Rectal smooth muscle tissue (tissue), 1 donor: Measurements from ENCODE around the gene PTPRU.

ENCODE experiments used
- H3K27ac ChIP-seq: one replicate; pipeline ENCODE4 v1.7.0; 2013; ENCODE audit warnings: low read depth, low read length, inconsistent platforms
- H3K27me3 ChIP-seq: one replicate; pipeline ENCODE4 v1.7.0; 2013; ENCODE audit warnings: low read length; ENCODE audit not compliant: control insufficient read depth, insufficient read depth
- H3K36me3 ChIP-seq: one replicate; pipeline ENCODE4 v1.7.0; 2013; ENCODE audit warnings: low read length; ENCODE audit not compliant: control insufficient read depth, insufficient read depth
- H3K4me1 ChIP-seq: one replicate; pipeline ENCODE4 v1.7.0; 2013; ENCODE audit warnings: low read length; ENCODE audit not compliant: control insufficient read depth, insufficient read depth
- H3K4me3 ChIP-seq: one replicate; pipeline ENCODE4 v1.7.0; 2013; ENCODE audit warnings: low read length
- H3K9ac ChIP-seq: one replicate; pipeline ENCODE4 v1.7.0; 2013; ENCODE audit warnings: low read length

The PTPRU gene

GRCh38 chr1:29331309-29331708 is 95.0 kb downstream of the PTPRU start:
- no peak overlapping the region for H3K27ac ChIP-seq
- H3K9ac ChIP-seq = no peak overlapping the region
- no peak overlapping the region for H3K4me3 ChIP-seq
- H3K36me3 ChIP-seq = no peaks in the 10 kb centered on the region
- no peaks in the 10 kb centered on the region for H3K27me3 ChIP-seq
- H3K4me1 ChIP-seq = no peaks in the 10 kb centered on the region

GRCh38 chr1:29331729-29332128 is 95.4 kb downstream of the PTPRU start:
- Histone ChIP-seq H3K4me1 (no peaks in the 10 kb centered on the region), H3K9ac (no peak overlapping the region), H3K27ac (no peak overlapping the region), H3K27me3 (no peaks in the 10 kb centered on the region), H3K36me3 (no peaks in the 10 kb centered on the region), H3K4me3 (no peak overlapping the region)

GRCh38 chr1:29332204-29332603 is 95.9 kb downstream of the PTPRU start:
- Histone ChIP-seq H3K9ac (no peak overlapping the region), H3K4me3 (no peak overlapping the region), H3K27ac (no peak overlapping the region), H3K36me3 (no peaks in the 10 kb centered on the region), H3K27me3 (no peaks in the 10 kb centered on the region), H3K4me1 (no peaks in the 10 kb centered on the region)

GRCh38 chr1:29333008-29333407 is 96.7 kb downstream of the PTPRU start:
- Histone ChIP-seq H3K9ac (no peak overlapping the region), H3K4me1 (no peaks in the 10 kb centered on the region), H3K27ac (no peak overlapping the region), H3K36me3 (no peaks in the 10 kb centered on the region), H3K27me3 (no peaks in the 10 kb centered on the region), H3K4me3 (no peak overlapping the region)

DNA sequence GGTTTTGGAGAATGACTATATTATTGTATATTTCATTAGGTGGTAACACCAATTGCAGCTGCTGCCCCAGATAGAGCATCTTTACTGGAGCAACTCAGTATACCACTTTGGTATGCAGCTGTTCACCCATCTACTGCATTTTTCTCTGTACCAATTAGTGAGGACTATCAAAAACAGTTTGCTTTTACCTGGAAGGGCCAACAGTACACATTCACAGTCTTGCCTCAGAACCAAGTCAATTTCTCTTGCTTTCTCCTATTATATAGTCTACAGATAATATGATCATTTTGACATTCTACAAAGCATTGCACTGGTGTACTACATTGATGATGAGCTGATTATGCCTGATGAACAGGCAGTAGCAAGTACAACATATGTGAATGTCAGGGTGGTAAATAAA is 99.3 kb downstream of the PTPRU start:
- H3K36me3 ChIP-seq = no peaks in the 10 kb centered on the region
- H3K27ac ChIP-seq = no peak overlapping the region
- no peak overlapping the region for H3K4me3 ChIP-seq
- H3K27me3 ChIP-seq = no peaks in the 10 kb centered on the region
- no peaks in the 10 kb centered on the region for H3K4me1 ChIP-seq
- H3K9ac ChIP-seq = no peak overlapping the region

- Histone ChIP-seq H3K27ac (no peak overlapping the region), H3K27me3 (peaks cover 6% of the 10 kb centered on the region), H3K4me1 (no peaks in the 10 kb centered on the region), H3K4me3 (no peak overlapping the region), H3K36me3 (no peaks in the 10 kb centered on the region), H3K9ac (no peak overlapping the region)
Measured at GRCh38 chr1:29338908-29339575, 102.7 kb downstream of the PTPRU start.

GRCh38 chr1:29341936-29342335 is 105.6 kb downstream of the PTPRU start:
- H3K27me3 ChIP-seq = peaks cover 6% of the 10 kb centered on the region
- H3K9ac ChIP-seq = no peak overlapping the region
- no peak overlapping the region for H3K27ac ChIP-seq
- H3K4me3 ChIP-seq = no peak overlapping the region
- no peaks in the 10 kb centered on the region for H3K4me1 ChIP-seq
- H3K36me3 ChIP-seq = no peaks in the 10 kb centered on the region

DNA sequence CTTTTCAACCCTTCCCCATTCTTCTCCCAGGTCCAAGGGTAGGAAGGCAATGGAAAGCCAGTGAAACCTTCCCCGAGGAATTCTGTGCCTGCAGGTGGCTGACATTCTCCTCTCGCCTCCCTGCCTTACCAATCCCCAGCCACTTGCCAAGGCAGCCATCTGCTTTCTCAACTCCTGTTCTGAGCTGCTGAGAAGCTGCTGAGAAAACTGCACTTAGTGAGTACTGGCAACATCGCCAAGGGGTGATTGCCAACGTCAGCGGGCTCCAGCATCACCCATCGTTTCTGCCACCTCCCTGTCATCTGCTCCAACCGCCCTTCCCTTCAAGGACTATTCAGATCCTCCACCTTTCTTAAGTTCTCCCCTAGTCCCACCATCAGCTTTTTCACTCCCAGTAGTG is 106.0 kb downstream of the PTPRU start:
- Histone ChIP-seq H3K36me3 (no peaks in the 10 kb centered on the region), H3K4me1 (no peaks in the 10 kb centered on the region), H3K27ac (no peak overlapping the region), H3K9ac (no peak overlapping the region), H3K4me3 (no peak overlapping the region), H3K27me3 (peaks cover 6% of the 10 kb centered on the region)

GRCh38 chr1:29342983-29343382 is 106.7 kb downstream of the PTPRU start:
- H3K27me3 ChIP-seq = peaks cover 6% of the 10 kb centered on the region
- no peak overlapping the region for H3K27ac ChIP-seq
- H3K4me1 ChIP-seq = no peaks in the 10 kb centered on the region
- no peak overlapping the region for H3K9ac ChIP-seq
- no peak overlapping the region for H3K4me3 ChIP-seq
- no peaks in the 10 kb centered on the region for H3K36me3 ChIP-seq

DNA sequence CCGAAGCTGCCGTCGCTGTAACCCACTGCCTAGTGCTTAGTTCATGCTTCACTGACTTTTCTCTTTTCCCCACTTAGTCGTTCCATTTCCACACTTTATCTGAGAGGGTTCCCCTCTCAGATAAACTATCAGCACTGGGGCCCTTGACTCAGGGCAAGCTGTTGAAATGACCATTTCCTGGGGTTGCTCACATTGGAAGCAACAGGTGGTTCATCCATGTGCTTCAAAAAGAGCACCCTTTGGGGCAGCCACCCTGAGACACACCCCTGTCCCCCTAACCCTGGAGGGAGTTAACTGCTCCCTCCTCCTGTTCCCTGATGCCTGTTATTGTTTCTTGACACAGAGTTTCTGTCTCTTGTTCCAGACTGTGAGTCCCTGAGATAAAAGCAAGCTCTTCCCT is 107.2 kb downstream of the PTPRU start:
- Histone ChIP-seq H3K4me1 (no peaks in the 10 kb centered on the region), H3K27ac (no peak overlapping the region), H3K9ac (no peak overlapping the region), H3K4me3 (no peak overlapping the region), H3K27me3 (peaks cover 6% of the 10 kb centered on the region), H3K36me3 (no peaks in the 10 kb centered on the region)

- H3K36me3 ChIP-seq = no peaks in the 10 kb centered on the region
- peaks cover 6% of the 10 kb centered on the region for H3K27me3 ChIP-seq
- no peak overlapping the region for H3K9ac ChIP-seq
- H3K27ac ChIP-seq = no peak overlapping the region
- no peak overlapping the region for H3K4me3 ChIP-seq
- no peaks in the 10 kb centered on the region for H3K4me1 ChIP-seq
Measured at GRCh38 chr1:29343908-29344307, 107.6 kb downstream of the PTPRU start.

DNA sequence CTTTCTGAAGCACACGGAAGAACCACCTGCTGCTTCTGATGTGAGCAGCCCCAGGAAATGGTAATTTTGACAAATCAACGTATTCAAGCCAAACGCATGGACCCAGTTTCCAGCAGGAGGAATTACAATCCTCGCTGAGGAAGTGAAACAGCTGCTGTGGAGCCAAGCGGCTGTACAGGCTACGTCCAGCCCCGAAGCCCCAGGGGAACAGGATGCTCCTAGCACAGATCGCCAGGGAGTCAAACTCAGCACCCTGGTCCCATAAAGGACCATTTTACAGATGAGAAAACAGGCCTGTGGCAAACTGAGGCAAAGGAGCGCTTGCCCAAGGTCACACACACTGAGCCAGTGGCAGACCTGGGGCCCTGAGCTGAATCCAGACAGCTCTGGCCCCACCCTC is 108.0 kb downstream of the PTPRU start:
- peaks cover 6% of the 10 kb centered on the region for H3K27me3 ChIP-seq
- no peaks in the 10 kb centered on the region for H3K36me3 ChIP-seq

GRCh38 chr1:29346576-29346975 is 110.3 kb downstream of the PTPRU start:
- Histone ChIP-seq H3K9ac (no peak overlapping the region), H3K36me3 (no peaks in the 10 kb centered on the region), H3K27me3 (peaks cover 6% of the 10 kb centered on the region), H3K4me3 (no peak overlapping the region), H3K27ac (no peak overlapping the region), H3K4me1 (no peaks in the 10 kb centered on the region)

More for the DNA sequence above, 108.0 kb downstream of the PTPRU start:
- no peak overlapping the region for H3K4me3 ChIP-seq
- no peak overlapping the region for H3K27ac ChIP-seq
- no peak overlapping the region for H3K9ac ChIP-seq
- H3K4me1 ChIP-seq = no peaks in the 10 kb centered on the region
